ENCODE data around the gene CHIT1.

The CHIT1 gene

GRCh38 chr1:203174324-203174985 is 55.0 kb downstream of the CHIT1 start:
- no peak for DNase-seq

DNA sequence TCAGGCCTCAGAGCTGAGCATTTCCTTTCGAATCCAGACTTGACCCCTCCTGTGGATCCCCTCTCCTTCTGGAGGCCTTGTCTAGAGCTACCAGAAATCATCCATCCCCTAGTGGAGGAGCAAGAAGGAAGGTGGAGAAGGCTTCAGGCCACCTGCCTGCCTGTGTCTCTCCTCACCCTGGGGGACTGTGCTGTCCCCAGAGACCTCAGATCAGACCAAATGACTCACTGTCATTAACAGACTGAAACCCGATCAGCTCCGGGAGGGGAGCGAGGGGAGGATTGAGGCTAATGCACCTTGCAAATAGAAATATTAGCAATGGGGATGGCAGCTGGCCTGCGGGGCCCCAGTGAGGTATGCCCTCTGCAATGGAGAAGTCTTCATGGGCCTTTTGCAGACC is 55.9 kb downstream of the CHIT1 start:
- no peak for DNase-seq

DNA sequence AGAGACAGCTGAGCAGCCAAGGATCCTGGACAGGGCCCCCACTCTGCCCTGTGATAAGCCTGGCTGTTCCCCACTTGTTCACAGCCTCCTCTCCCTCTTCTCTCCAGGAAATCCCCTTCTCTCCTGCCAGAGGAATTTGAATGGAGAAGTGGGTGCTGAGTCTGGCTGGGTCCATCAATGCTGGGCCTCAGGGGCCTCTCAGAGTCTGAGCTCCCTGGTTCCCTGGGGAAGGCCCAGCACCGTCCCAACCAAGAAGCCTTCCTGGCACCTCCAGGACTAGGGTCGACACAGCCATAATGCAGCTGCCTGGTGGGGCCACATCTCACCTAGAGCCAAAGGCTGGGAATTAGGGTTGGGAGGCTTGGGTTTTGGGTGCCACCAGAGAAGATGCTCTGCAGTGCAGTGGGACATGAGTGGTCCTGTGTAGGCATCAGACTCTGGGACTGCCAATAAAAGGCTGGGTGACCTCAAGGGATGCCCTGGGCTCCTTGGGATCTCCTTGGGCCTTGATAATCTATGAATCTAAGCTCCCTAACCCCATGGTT is 56.4 kb downstream of the CHIT1 start:
- DNase-seq = no peak

DNA sequence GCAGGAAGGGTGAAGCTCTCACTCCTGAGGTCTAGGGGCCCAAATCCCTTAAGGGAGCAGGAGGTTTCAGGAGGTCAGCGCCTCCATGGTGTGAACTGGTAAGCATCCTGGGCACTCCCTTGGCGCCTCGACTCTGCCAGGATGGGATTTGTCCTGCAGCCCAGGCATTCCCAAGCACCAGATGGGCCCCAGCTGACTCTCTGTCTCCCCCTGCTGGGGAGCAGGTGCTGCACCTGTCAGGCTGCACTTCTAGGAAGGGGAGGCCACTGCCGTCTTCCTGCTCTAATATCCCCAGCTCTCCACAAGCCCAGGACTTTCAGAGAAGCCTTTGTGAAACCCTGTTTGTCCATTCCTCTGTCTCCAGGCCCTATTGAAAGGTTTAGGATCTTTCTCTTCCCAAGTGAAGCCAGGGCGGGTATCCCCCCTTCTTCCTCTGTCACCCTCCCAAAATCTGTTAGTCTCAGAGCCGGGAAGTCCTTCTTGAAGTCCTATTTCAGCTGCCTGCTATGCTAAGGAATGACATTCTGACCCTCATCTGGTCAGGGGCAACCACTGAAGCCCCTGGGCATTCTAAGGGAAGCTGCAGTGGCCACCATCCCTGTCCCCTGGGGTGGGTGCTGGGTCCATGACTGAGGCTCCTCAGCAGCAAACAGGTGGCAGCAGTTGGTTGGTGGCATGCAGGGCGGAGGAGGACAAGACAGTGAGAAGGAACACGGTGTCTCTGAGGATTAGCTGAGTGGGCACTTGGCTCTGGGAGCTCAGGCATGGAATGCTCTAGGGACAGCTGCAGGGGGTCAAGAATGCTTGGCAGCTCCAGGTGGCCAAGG is 57.1 kb downstream of the CHIT1 start:
- peak; percentile 8 for DNase-seq

- no peak for DNase-seq
Observed at GRCh38 chr1:203171341-203172183, 57.9 kb downstream of the CHIT1 start.

DNA sequence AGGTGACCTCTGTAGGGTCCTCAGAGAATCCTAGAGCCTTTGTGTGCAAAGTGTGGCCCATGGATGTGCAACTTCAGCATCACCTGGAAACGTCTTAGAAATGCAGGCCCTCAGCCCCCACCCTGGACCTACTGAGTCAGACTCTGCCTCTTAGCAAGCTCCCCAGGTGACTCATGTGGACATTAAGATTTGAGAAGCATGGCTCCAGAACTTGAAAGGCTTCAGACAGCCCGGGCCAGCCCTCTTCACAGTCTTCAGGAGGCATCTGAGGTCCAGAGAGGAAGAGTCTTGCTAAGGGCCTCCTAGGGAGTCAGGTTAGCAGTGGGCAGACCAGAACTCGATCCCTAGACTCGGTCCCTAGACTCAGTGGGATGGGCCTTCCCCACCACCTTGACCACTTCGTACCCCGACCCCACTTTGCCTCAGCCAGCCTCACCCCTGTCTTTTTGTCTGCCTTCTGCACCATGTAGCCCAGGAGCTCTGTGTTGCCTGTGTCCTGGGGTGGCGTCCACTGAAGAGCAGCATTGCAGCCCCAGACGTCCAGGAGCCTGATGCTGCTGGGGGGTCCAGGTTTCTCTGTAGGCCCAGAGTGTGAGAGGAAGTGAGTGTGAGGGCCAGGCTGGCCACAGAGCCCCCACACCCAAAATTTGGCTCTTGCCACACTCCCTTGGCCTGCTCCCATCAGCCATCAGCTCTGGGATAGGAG is 58.7 kb downstream of the CHIT1 start:
- no peak for DNase-seq

DNA sequence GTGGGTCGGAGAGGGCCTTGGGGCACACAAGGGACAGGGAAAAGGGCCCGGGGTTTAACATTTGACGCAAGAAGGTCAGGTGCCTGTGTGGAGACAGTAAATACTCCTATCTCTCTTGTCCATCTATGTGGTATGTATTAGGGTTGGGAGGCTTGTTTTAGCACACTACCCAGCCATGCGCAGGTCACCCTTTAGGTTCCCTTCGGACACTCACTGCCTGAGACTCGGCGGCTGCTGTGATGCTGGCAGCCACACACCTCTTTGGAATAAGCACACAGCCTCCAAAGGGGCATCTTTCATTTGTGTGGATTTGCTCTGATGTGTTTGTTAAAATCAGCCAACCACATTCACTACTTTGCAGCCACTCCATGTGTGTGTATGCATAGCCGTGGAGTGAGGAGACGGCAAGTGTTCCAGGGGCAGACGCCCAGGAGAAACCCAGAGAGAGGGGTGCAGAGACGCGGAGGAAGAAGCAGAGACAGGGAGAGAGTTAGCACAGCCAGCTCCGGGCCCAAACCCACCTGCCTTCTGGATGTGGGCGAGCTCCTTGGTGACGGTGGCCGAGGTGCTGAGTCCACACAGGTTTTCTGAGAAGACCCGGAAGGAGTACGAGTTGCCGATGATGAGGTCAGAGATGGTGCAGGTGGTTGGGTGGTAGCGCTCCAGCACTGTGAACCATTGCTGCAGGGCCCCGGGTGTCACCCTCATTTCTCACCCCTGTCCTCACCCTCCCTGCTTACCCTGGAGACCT is 59.5 kb downstream of the CHIT1 start:
- DNase-seq = no peak

- no peak for DNase-seq
Observed at GRCh38 chr1:203168991-203169390, 60.5 kb downstream of the CHIT1 start.

- no peak for DNase-seq
Observed at GRCh38 chr1:203168256-203168786, 61.2 kb downstream of the CHIT1 start.

DNA sequence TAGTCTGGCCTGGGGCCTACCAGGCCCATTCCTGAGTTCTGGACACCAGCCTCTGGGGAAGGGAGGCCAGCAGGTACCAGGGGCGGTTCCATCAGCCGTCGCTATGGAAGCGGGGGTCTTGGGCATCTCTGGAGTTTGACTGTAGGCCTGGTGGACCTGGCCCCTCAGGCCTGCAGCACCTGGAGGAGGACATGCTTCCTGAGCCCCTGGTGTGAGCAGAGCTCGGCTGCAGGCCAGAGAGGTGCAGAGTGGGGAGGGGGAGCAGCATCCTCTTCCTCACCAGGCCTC is 61.6 kb downstream of the CHIT1 start:
- DNase-seq = no peak

GRCh38 chr1:203167026-203167912 is 62.2 kb downstream of the CHIT1 start:
- DNase-seq = no peak

- DNase-seq = no peak
Observed at GRCh38 chr1:203166192-203166940, 63.1 kb downstream of the CHIT1 start.
